Measurements from ENCODE around the gene HSD17B11. TPM values are rescaled to one million over a fixed set of nuclear protein-coding genes. Genes with fewer than 3 reads are reported as not detected.
"Not testable (repeated sequence)": the region's sequence is repeated elsewhere in the genome, so short reads cannot be mapped to it uniquely, and the experiment has no call there.

HSD17B11 gene
- total RNA-seq, 1 donor from 2014 or later: 12.7 TPM

GRCh38 chr4:87370068-87370467, 20.9 kb downstream of the HSD17B11 start:
- Mint-ChIP-seq H3K27ac (no peak overlapping the region), H3K36me3 (ENCODE audit: low read depth) (peaks cover 9% of the 10 kb centered on the region), H3K27me3 (ENCODE audit: insufficient read depth) (no peaks in the 10 kb centered on the region), H3K4me3 (no peak overlapping the region), H3K4me1 (ENCODE audit: low read depth) (no peaks in the 10 kb centered on the region), H3K9me3 (no peaks in the 10 kb centered on the region)
- intact Hi-C loops (cut with micrococcal nuclease): loop anchor here (10.0 kb wide), 1 partner anchor 475 kb away; no protein-coding TSS in a partner anchor
- no peak for DNase-seq (ENCODE audit: low spot score)

GRCh38 chr4:87366521-87367162, 24.3 kb downstream of the HSD17B11 start:
- peaks cover 9% of the 10 kb centered on the region for H3K36me3 Mint-ChIP-seq (ENCODE audit: low read depth)
- H3K4me1 Mint-ChIP-seq (ENCODE audit: low read depth): no peaks in the 10 kb centered on the region
- intact Hi-C loops (cut with micrococcal nuclease): no loop called here
- no peak overlapping the region for H3K4me3 Mint-ChIP-seq
- H3K27ac Mint-ChIP-seq: no peak overlapping the region
- no peaks in the 10 kb centered on the region for H3K9me3 Mint-ChIP-seq
- H3K27me3 Mint-ChIP-seq (ENCODE audit: insufficient read depth): no peaks in the 10 kb centered on the region
- DNase-seq (ENCODE audit: low spot score): no peak

- H3K4me3 Mint-ChIP-seq: no peak overlapping the region
- DNase-seq (ENCODE audit: low spot score): no peak
- no peaks in the 10 kb centered on the region for H3K4me1 Mint-ChIP-seq (ENCODE audit: low read depth)
- intact Hi-C loops (cut with micrococcal nuclease): no loop called here
- no peaks in the 10 kb centered on the region for H3K27me3 Mint-ChIP-seq (ENCODE audit: insufficient read depth)
- H3K36me3 Mint-ChIP-seq (ENCODE audit: low read depth): peaks cover 4% of the 10 kb centered on the region
- H3K27ac Mint-ChIP-seq: no peak overlapping the region
- no peaks in the 10 kb centered on the region for H3K9me3 Mint-ChIP-seq
Measured at GRCh38 chr4:87365348-87365747, 25.6 kb downstream of the HSD17B11 start.

- no peak for DNase-seq (ENCODE audit: low spot score)
- peaks cover 2% of the 10 kb centered on the region for H3K36me3 Mint-ChIP-seq (ENCODE audit: low read depth)
- no peak overlapping the region for H3K4me3 Mint-ChIP-seq
- no peak overlapping the region for H3K27ac Mint-ChIP-seq
- intact Hi-C loops (cut with micrococcal nuclease): no loop called here
- no peaks in the 10 kb centered on the region for H3K9me3 Mint-ChIP-seq
- no peaks in the 10 kb centered on the region for H3K27me3 Mint-ChIP-seq (ENCODE audit: insufficient read depth)
- H3K4me1 Mint-ChIP-seq (ENCODE audit: low read depth): no peaks in the 10 kb centered on the region
Measured at GRCh38 chr4:87363552-87363951, 27.4 kb downstream of the HSD17B11 start.

GRCh38 chr4:87360338-87360935, 30.6 kb downstream of the HSD17B11 start:
- Mint-ChIP-seq H3K9me3 (no peaks in the 10 kb centered on the region), H3K4me1 (ENCODE audit: low read depth) (no peaks in the 10 kb centered on the region)

GRCh38 chr4:87359258-87359657, 31.7 kb downstream of the HSD17B11 start:
- Mint-ChIP-seq H3K27me3 (ENCODE audit: insufficient read depth) (no peaks in the 10 kb centered on the region), H3K4me3 (no peak overlapping the region), H3K27ac (no peak overlapping the region), H3K36me3 (ENCODE audit: low read depth) (no peaks in the 10 kb centered on the region), H3K4me1 (ENCODE audit: low read depth) (no peaks in the 10 kb centered on the region), H3K9me3 (no peaks in the 10 kb centered on the region)
- intact Hi-C loops (cut with micrococcal nuclease): no loop called here
- no peak for DNase-seq (ENCODE audit: low spot score)

More at GRCh38 chr4:87360338-87360935, 30.6 kb downstream of the HSD17B11 start:
- Mint-ChIP-seq H3K4me3 (no peak overlapping the region), H3K27ac (no peak overlapping the region), H3K27me3 (ENCODE audit: insufficient read depth) (no peaks in the 10 kb centered on the region), H3K36me3 (ENCODE audit: low read depth) (no peaks in the 10 kb centered on the region)
- intact Hi-C loops (cut with micrococcal nuclease): no loop called here
- no peak for DNase-seq (ENCODE audit: low spot score)

- no peak for DNase-seq (ENCODE audit: low spot score)
- intact Hi-C loops (cut with micrococcal nuclease): no loop called here
- Mint-ChIP-seq H3K36me3 (ENCODE audit: low read depth) (peaks cover 6% of the 10 kb centered on the region), H3K4me3 (no peak overlapping the region), H3K27me3 (ENCODE audit: insufficient read depth) (no peaks in the 10 kb centered on the region), H3K4me1 (ENCODE audit: low read depth) (peaks cover 6% of the 10 kb centered on the region), H3K27ac (no peak overlapping the region), H3K9me3 (no peaks in the 10 kb centered on the region)
Measured at GRCh38 chr4:87356832-87357526, 34.0 kb downstream of the HSD17B11 start.

GRCh38 chr4:87354168-87355102, 36.6 kb downstream of the HSD17B11 start:
- intact Hi-C loops (cut with micrococcal nuclease): loop anchor here (5.0 kb wide), 1 partner anchor 113 kb away; no protein-coding TSS in a partner anchor
- Mint-ChIP-seq H3K36me3 (ENCODE audit: low read depth) (peaks cover 6% of the 10 kb centered on the region), H3K4me1 (ENCODE audit: low read depth) (peaks cover 6% of the 10 kb centered on the region), H3K27me3 (ENCODE audit: insufficient read depth) (no peaks in the 10 kb centered on the region), H3K27ac (no peak overlapping the region), H3K4me3 (no peak overlapping the region), H3K9me3 (no peaks in the 10 kb centered on the region)
- DNase-seq (ENCODE audit: low spot score): no peak

- intact Hi-C loops (cut with micrococcal nuclease): loop anchor here (5.0 kb wide), 1 partner anchor 114 kb away; no protein-coding TSS in a partner anchor
- H3K27ac Mint-ChIP-seq: no peak overlapping the region
Measured at GRCh38 chr4:87353592-87353991, 37.4 kb downstream of the HSD17B11 start.

GRCh38 chr4:87345139-87345538, 45.8 kb downstream of the HSD17B11 start:
- intact Hi-C loops (cut with micrococcal nuclease): no loop called here
- Mint-ChIP-seq H3K27ac (no peak overlapping the region), H3K9me3 (peaks cover 16% of the 10 kb centered on the region), H3K4me1 (ENCODE audit: low read depth) (no peaks in the 10 kb centered on the region), H3K36me3 (ENCODE audit: low read depth) (peaks cover 14% of the 10 kb centered on the region), H3K27me3 (ENCODE audit: insufficient read depth) (no peaks in the 10 kb centered on the region), H3K4me3 (no peak overlapping the region)
- no peak for DNase-seq (ENCODE audit: low spot score)

More at GRCh38 chr4:87353592-87353991, 37.4 kb downstream of the HSD17B11 start:
- no peak overlapping the region for H3K4me3 Mint-ChIP-seq
- H3K27me3 Mint-ChIP-seq (ENCODE audit: insufficient read depth): no peaks in the 10 kb centered on the region
- peaks cover 6% of the 10 kb centered on the region for H3K36me3 Mint-ChIP-seq (ENCODE audit: low read depth)
- peaks cover 6% of the 10 kb centered on the region for H3K4me1 Mint-ChIP-seq (ENCODE audit: low read depth)
- no peak for DNase-seq (ENCODE audit: low spot score)
- H3K9me3 Mint-ChIP-seq: no peaks in the 10 kb centered on the region

- Mint-ChIP-seq H3K36me3 (ENCODE audit: low read depth) (peaks cover 20% of the 10 kb centered on the region), H3K27ac (no peak overlapping the region), H3K9me3 (peaks cover 16% of the 10 kb centered on the region), H3K27me3 (ENCODE audit: insufficient read depth) (no peaks in the 10 kb centered on the region), H3K4me1 (ENCODE audit: low read depth) (no peaks in the 10 kb centered on the region), H3K4me3 (no peak overlapping the region)
- no peak for DNase-seq (ENCODE audit: low spot score)
- intact Hi-C loops (cut with micrococcal nuclease): no loop called here
Measured at GRCh38 chr4:87342872-87343271, 48.1 kb downstream of the HSD17B11 start.

- H3K27me3 Mint-ChIP-seq (ENCODE audit: insufficient read depth); DNase-seq (ENCODE audit: low spot score); H3K4me3 Mint-ChIP-seq; intact Hi-C loops (cut with micrococcal nuclease); H3K27ac Mint-ChIP-seq; H3K4me1 Mint-ChIP-seq (ENCODE audit: low read depth): not testable (repeated sequence)
- peaks cover 16% of the 10 kb centered on the region for H3K9me3 Mint-ChIP-seq
- H3K36me3 Mint-ChIP-seq (ENCODE audit: low read depth): peaks cover 22% of the 10 kb centered on the region
Measured at GRCh38 chr4:87341954-87342635, 48.9 kb downstream of the HSD17B11 start.
